ENCODE measurements around the gene IL4.
"Not testable (repeated sequence)": the region's sequence is repeated elsewhere in the genome, so short reads cannot be mapped to it uniquely, and the experiment has no call there.

Gene IL4

GRCh38 chr5:132673939-132674630 is at the start of gene IL4:
IL4 (plus strand) TSS chr5:132673989; CDS start chr5:132674051, 62 bp downstream.
- peak in 1 of 2 experiments; percentile 12 for DNase-seq

- no peak for DNase-seq
Observed at GRCh38 chr5:132627470-132627869, 46.3 kb upstream of the IL4 start.

GRCh38 chr5:132628814-132629213 is 45.0 kb upstream of the IL4 start:
- DNase-seq = no peak

- no peak for DNase-seq
Observed at GRCh38 chr5:132629230-132629944, 44.4 kb upstream of the IL4 start.

- DNase-seq = not testable (repeated sequence)
Observed at GRCh38 chr5:132633587-132633986, 40.2 kb upstream of the IL4 start.

- DNase-seq = no peak
Observed at GRCh38 chr5:132635873-132636272, 37.9 kb upstream of the IL4 start.

GRCh38 chr5:132637241-132637640 is 36.5 kb upstream of the IL4 start:
- no peak for DNase-seq

GRCh38 chr5:132639706-132640130 is 34.1 kb upstream of the IL4 start:
- no peak for DNase-seq

GRCh38 chr5:132640613-132641012 is 33.2 kb upstream of the IL4 start:
- no peak for DNase-seq

- DNase-seq = no peak
Observed at GRCh38 chr5:132641241-132641723, 32.5 kb upstream of the IL4 start.

- DNase-seq = no peak
Observed at GRCh38 chr5:132641841-132642240, 31.9 kb upstream of the IL4 start.

- no peak for DNase-seq
Observed at GRCh38 chr5:132644177-132644576, 29.6 kb upstream of the IL4 start.

GRCh38 chr5:132646583-132647266 is 27.1 kb upstream of the IL4 start:
- no peak for DNase-seq

GRCh38 chr5:132647473-132647872 is 26.3 kb upstream of the IL4 start:
- no peak for DNase-seq

- no peak for DNase-seq
Observed at GRCh38 chr5:132648355-132648754, 25.4 kb upstream of the IL4 start.

GRCh38 chr5:132651838-132652469 is 21.8 kb upstream of the IL4 start:
- no peak for DNase-seq

GRCh38 chr5:132653716-132654115 is 20.1 kb upstream of the IL4 start:
- DNase-seq = peak; percentile 16 to 56

GRCh38 chr5:132655821-132656773 is 17.7 kb upstream of the IL4 start:
- DNase-seq = peak; percentile 46 to 55

GRCh38 chr5:132656774-132657355 is 16.9 kb upstream of the IL4 start:
- DNase-seq = no peak

GRCh38 chr5:132657676-132658380 is 16.0 kb upstream of the IL4 start, which contains the start of gene IL13:
IL13 (plus strand) TSS chr5:132658173; CDS start chr5:132658187, 14 bp downstream.
- no peak for DNase-seq

All from NCI-H524 (cell line).